ENCODE results near the gene PACS2.
"Not testable (repeated sequence)": the region's sequence is repeated elsewhere in the genome, so short reads cannot be mapped to it uniquely, and the experiment has no call there.

Gene PACS2

GRCh38 chr14:105290621-105291346 is 23.8 kb upstream of the PACS2 start:
- no peak for DNase-seq

- DNase-seq: peak; percentile 79
Observed at GRCh38 chr14:105292826-105293711, 21.5 kb upstream of the PACS2 start.

GRCh38 chr14:105294142-105294597 is 20.4 kb upstream of the PACS2 start:
- peak; percentile 71 for DNase-seq

- not testable (repeated sequence) for DNase-seq
Observed at GRCh38 chr14:105297311-105297710, 17.2 kb upstream of the PACS2 start.

GRCh38 chr14:105299654-105300541 is 14.7 kb upstream of the PACS2 start:
- no peak for DNase-seq

GRCh38 chr14:105300542-105301102 is 13.9 kb upstream of the PACS2 start, which contains the start of gene BRF1:
Gene BRF1, minus strand, starts transcription at chr14:105301001. Its CDS starts 372 bp downstream, at chr14:105300629.
- DNase-seq: peak; percentile 99

- DNase-seq: peak; percentile 100
Observed at GRCh38 chr14:105301103-105301914, 13.2 kb upstream of the PACS2 start.

GRCh38 chr14:105301915-105302249 is 12.7 kb upstream of the PACS2 start:
- not testable (repeated sequence) for DNase-seq

GRCh38 chr14:105303949-105304348 is 10.6 kb upstream of the PACS2 start:
- DNase-seq: no peak

- DNase-seq: no peak
Observed at GRCh38 chr14:105304565-105304964, 10.0 kb upstream of the PACS2 start.

GRCh38 chr14:105305345-105305744 is 9.2 kb upstream of the PACS2 start:
- no peak for DNase-seq

GRCh38 chr14:105305791-105306190 is 8.8 kb upstream of the PACS2 start:
- no peak for DNase-seq

- DNase-seq: no peak
Observed at GRCh38 chr14:105307052-105307727, 7.4 kb upstream of the PACS2 start.

- DNase-seq: no peak
Observed at GRCh38 chr14:105309371-105309770, 5.2 kb upstream of the PACS2 start.

- DNase-seq: no peak
Observed at GRCh38 chr14:105311838-105312237, 2.7 kb upstream of the PACS2 start.

- DNase-seq: no peak
Observed at GRCh38 chr14:105312973-105313372, 1.6 kb upstream of the PACS2 start.

GRCh38 chr14:105313381-105314286 is 914 bp upstream of the PACS2 start:
- no peak for DNase-seq

GRCh38 chr14:105315211-105315721 is 718 bp downstream of the PACS2 start:
- peak; percentile 78 for DNase-seq

- DNase-seq: no peak
Observed at GRCh38 chr14:105315941-105316576, 1.5 kb downstream of the PACS2 start.
